ENCODE data around the gene PRCC.

DNA sequence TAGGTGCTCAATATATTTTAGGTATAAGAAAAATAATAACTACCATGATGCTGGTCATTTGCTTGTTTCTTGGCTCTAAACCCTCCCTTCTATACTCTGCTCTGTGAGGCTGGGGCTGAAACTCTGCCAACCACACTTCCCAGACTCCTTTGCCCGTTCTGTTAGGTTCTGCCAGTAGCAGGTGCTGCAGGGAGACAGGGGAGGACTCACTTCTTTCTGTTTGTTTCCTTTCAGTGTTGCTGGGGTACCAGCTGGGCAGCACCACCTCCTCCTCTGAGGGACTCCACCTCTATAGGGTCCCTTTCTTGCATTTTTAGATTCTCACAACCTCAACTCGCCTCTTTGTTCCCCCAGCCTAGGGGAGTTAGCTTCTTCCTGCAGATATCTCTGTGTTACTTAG, 66.3 kb downstream of the PRCC start:
- TF ChIP-seq, protein P1, sequence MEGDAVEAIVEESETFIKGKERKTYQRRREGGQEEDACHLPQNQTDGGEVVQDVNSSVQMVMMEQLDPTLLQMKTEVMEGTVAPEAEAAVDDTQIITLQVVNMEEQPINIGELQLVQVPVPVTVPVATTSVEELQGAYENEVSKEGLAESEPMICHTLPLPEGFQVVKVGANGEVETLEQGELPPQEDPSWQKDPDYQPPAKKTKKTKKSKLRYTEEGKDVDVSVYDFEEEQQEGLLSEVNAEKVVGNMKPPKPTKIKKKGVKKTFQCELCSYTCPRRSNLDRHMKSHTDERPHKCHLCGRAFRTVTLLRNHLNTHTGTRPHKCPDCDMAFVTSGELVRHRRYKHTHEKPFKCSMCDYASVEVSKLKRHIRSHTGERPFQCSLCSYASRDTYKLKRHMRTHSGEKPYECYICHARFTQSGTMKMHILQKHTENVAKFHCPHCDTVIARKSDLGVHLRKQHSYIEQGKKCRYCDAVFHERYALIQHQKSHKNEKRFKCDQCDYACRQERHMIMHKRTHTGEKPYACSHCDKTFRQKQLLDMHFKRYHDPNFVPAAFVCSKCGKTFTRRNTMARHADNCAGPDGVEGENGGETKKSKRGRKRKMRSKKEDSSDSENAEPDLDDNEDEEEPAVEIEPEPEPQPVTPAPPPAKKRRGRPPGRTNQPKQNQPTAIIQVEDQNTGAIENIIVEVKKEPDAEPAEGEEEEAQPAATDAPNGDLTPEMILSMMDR (IDR thresholded peaks at IDR 0.05), result no peak
- TF ChIP-seq KDM5A (IDR thresholded peaks at IDR 0.05) (no peak), PHF8 (IDR thresholded peaks at IDR 0.05; ENCODE audit: borderline replicate concordance, low read depth) (no peak), FOXS1 (CRISPR knock-in tag; IDR thresholded peaks at IDR 0.05) (no peak), CBX2 (IDR thresholded peaks at IDR 0.05; ENCODE audit: borderline replicate concordance, low read depth) (no peak), TP53 (CRISPR knock-in tag; IDR thresholded peaks at IDR 0.05) (no peak), RFX5 (IDR thresholded peaks at IDR 0.05) (no peak), MYC (IDR thresholded peaks at IDR 0.05; ENCODE audit: borderline replicate concordance, low read length) (no peak), CEBPB (IDR thresholded peaks at IDR 0.05) (no peak), JUNB (IDR thresholded peaks at IDR 0.05) (no peak)
- TF ChIP-seq, protein P2, sequence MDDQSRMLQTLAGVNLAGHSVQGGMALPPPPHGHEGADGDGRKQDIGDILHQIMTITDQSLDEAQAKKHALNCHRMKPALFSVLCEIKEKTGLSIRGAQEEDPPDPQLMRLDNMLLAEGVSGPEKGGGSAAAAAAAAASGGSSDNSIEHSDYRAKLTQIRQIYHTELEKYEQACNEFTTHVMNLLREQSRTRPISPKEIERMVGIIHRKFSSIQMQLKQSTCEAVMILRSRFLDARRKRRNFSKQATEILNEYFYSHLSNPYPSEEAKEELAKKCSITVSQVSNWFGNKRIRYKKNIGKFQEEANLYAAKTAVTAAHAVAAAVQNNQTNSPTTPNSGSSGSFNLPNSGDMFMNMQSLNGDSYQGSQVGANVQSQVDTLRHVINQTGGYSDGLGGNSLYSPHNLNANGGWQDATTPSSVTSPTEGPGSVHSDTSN (IDR thresholded peaks at IDR 0.05), result no peak
- TF ChIP-seq, protein P3, sequence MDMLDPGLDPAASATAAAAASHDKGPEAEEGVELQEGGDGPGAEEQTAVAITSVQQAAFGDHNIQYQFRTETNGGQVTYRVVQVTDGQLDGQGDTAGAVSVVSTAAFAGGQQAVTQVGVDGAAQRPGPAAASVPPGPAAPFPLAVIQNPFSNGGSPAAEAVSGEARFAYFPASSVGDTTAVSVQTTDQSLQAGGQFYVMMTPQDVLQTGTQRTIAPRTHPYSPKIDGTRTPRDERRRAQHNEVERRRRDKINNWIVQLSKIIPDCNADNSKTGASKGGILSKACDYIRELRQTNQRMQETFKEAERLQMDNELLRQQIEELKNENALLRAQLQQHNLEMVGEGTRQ (IDR thresholded peaks at IDR 0.05), result no peak
- TF ChIP-seq, protein P4, sequence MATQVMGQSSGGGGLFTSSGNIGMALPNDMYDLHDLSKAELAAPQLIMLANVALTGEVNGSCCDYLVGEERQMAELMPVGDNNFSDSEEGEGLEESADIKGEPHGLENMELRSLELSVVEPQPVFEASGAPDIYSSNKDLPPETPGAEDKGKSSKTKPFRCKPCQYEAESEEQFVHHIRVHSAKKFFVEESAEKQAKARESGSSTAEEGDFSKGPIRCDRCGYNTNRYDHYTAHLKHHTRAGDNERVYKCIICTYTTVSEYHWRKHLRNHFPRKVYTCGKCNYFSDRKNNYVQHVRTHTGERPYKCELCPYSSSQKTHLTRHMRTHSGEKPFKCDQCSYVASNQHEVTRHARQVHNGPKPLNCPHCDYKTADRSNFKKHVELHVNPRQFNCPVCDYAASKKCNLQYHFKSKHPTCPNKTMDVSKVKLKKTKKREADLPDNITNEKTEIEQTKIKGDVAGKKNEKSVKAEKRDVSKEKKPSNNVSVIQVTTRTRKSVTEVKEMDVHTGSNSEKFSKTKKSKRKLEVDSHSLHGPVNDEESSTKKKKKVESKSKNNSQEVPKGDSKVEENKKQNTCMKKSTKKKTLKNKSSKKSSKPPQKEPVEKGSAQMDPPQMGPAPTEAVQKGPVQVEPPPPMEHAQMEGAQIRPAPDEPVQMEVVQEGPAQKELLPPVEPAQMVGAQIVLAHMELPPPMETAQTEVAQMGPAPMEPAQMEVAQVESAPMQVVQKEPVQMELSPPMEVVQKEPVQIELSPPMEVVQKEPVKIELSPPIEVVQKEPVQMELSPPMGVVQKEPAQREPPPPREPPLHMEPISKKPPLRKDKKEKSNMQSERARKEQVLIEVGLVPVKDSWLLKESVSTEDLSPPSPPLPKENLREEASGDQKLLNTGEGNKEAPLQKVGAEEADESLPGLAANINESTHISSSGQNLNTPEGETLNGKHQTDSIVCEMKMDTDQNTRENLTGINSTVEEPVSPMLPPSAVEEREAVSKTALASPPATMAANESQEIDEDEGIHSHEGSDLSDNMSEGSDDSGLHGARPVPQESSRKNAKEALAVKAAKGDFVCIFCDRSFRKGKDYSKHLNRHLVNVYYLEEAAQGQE (IDR thresholded peaks at IDR 0.05), result no peak

Data from A549 (cell line).